ENCODE measurements around the gene CD7. TPM values are rescaled to one million over a fixed set of nuclear protein-coding genes. Genes with fewer than 3 reads are reported as not detected.
"Not testable (repeated sequence)": the region's sequence is repeated elsewhere in the genome, so short reads cannot be mapped to it uniquely, and the experiment has no call there.

Gene CD7
- total and polyA plus RNA-seq, 8 donors: 0.28 to 1.3 (median 0.98) TPM

GRCh38 chr17:82350182-82351030 lies 33.0 kb upstream of the CD7 start:
- peak in 1 of 6 donors; percentile 72 for DNase-seq
- Histone ChIP-seq H3K27me3 (no peaks in the 10 kb centered on the region), H3K36me3 (no peaks in the 10 kb centered on the region), H3K27ac (no peak overlapping the region), H3K4me3 (no peak overlapping the region), H3K9me3 (no peaks in the 10 kb centered on the region), H3K4me1 (no peaks in the 10 kb centered on the region)
- no peak for FAIRE-seq
- WGBS, 2 donors: 73 to 84% methylated on average over 28 of the region's 28 CpGs
- ATAC-seq: no peak
- intact Hi-C loops (cut with DNase I): loop anchor here in 2 of 3 donors (5.0 to 10.0 kb wide), 4 partner anchors 144 to 424 kb away; no protein-coding TSS in a partner anchor
- TF ChIP-seq, protein P1, sequence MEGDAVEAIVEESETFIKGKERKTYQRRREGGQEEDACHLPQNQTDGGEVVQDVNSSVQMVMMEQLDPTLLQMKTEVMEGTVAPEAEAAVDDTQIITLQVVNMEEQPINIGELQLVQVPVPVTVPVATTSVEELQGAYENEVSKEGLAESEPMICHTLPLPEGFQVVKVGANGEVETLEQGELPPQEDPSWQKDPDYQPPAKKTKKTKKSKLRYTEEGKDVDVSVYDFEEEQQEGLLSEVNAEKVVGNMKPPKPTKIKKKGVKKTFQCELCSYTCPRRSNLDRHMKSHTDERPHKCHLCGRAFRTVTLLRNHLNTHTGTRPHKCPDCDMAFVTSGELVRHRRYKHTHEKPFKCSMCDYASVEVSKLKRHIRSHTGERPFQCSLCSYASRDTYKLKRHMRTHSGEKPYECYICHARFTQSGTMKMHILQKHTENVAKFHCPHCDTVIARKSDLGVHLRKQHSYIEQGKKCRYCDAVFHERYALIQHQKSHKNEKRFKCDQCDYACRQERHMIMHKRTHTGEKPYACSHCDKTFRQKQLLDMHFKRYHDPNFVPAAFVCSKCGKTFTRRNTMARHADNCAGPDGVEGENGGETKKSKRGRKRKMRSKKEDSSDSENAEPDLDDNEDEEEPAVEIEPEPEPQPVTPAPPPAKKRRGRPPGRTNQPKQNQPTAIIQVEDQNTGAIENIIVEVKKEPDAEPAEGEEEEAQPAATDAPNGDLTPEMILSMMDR (IDR thresholded peaks at IDR 0.05): no peak

GRCh38 chr17:82349287-82349701 lies 31.9 kb upstream of the CD7 start:
- 49 to 66% methylated on average over 11 of the region's 11 CpGs for WGBS, 2 donors
- no peaks in the 10 kb centered on the region for H3K9me3 ChIP-seq
- intact Hi-C loops (cut with DNase I): no loop called here
- DNase-seq (no peak), ATAC-seq (no peak), FAIRE-seq (no peak)
- no peak overlapping the region for H3K4me3 ChIP-seq
- no peak overlapping the region for H3K27ac ChIP-seq
- no peaks in the 10 kb centered on the region for H3K27me3 ChIP-seq
- TF ChIP-seq, protein P1 (IDR thresholded peaks at IDR 0.05): no peak
- no peaks in the 10 kb centered on the region for H3K4me1 ChIP-seq
- H3K36me3 ChIP-seq: no peaks in the 10 kb centered on the region

DNA sequence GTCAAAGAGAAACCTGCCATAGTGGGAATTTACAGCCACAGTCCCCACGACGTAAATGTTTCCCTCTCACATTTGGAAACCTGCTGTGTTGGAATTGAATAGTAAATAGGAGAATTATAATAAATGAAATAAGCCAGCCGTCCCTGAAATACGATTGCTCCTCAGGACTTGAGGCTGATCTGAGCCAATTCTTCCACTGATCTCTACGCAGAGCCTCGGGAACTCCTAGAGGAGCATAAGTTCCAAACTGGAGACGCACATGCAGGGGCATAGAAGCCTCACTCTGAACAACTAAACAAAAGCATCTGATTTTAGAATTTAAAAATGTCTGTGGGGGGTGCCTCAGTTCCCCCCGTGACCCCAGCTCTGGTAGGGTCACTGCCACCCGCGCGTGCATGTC lies 31.5 kb upstream of the CD7 start:
- Histone ChIP-seq H3K4me1 (no peaks in the 10 kb centered on the region), H3K27ac (no peak overlapping the region), H3K9me3 (no peaks in the 10 kb centered on the region), H3K36me3 (no peaks in the 10 kb centered on the region), H3K4me3 (no peak overlapping the region), H3K27me3 (no peaks in the 10 kb centered on the region)
- FAIRE-seq (no peak), ATAC-seq (no peak), DNase-seq (no peak)
- intact Hi-C loops (cut with DNase I): no loop called here
- WGBS, 2 donors: 59 to 67% methylated on average over 11 of the region's 11 CpGs
- TF ChIP-seq, protein P1 (IDR thresholded peaks at IDR 0.05): no peak

DNA sequence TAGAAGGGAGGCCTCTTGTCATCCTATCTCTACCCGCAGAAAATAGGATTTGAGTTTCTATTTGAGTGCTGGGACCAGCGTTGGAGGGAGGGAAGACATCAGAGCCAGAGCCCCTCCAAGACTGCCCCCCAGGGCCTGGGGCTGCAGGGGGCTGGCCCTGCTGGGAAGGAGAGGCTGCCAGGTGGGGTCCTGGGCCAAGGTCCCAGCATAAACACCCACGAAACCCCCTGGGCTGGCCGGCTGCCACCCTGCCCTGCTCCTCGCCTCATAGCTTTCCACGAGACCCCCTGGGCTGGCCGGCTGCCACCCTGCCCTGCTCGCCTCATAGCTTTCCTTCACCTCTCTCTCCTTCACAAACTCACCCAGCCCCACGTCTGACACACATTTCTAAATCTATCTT lies 31.0 kb upstream of the CD7 start:
- DNase-seq: peak in 1 of 6 donors; percentile 50
- TF ChIP-seq, protein P1 (IDR thresholded peaks at IDR 0.05): no peak
- H3K36me3 ChIP-seq: no peaks in the 10 kb centered on the region
- WGBS, 2 donors: 43 to 46% methylated on average over 9 of the region's 9 CpGs
- no peak overlapping the region for H3K27ac ChIP-seq
- intact Hi-C loops (cut with DNase I): no loop called here
- H3K27me3 ChIP-seq: no peaks in the 10 kb centered on the region
- H3K4me1 ChIP-seq: no peaks in the 10 kb centered on the region
- ATAC-seq: no peak
- no peak for FAIRE-seq
- no peak overlapping the region for H3K4me3 ChIP-seq
- no peaks in the 10 kb centered on the region for H3K9me3 ChIP-seq

DNA sequence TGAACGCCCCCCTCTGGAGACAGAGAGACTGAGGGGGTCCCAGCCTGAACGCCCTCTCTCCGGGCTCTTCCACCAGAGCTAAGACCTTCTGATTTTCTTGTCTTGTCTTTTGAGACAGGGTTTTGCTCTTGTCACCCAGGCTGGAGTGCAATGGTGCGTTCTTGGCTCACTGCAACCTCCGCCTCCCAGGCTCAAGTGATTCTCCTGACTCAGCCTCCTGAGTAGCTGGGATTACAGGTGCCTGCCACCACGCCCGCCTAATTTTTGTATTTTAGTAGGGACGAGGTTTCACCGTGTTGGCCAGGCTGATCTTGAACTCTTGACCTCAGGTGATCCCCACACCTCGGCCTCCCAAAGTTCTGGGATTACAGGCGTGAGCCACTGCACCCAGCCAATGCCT lies 30.6 kb upstream of the CD7 start:
- FAIRE-seq; H3K27ac ChIP-seq; ATAC-seq; intact Hi-C loops (cut with DNase I); H3K9me3 ChIP-seq; H3K4me3 ChIP-seq; H3K27me3 ChIP-seq; H3K36me3 ChIP-seq; DNase-seq; H3K4me1 ChIP-seq: not testable (repeated sequence)
- WGBS, 2 donors: 76 to 83% methylated on average over 10 to 11 of the region's 11 CpGs

All from pancreas (tissue), 10 donors.